SK-N-SH (cell line): Measurements from ENCODE around the gene HOXC13. TPM values are rescaled to one million over a fixed set of nuclear protein-coding genes. Genes with fewer than 3 reads are reported as not detected.

ENCODE experiments used
- CTCF ChIA-PET: fragments of 300-600, 350-600 bp; formaldehyde crosslinking; extraction: SDS; loops from one replicate; lab custom pipeline; 2021; lab: Yijun Ruan, JAX
- POLR2A ChIA-PET: fragments of 350-600 bp; sonication (Branson Sonifier 250); formaldehyde crosslinking; extraction: SDS; loops from one replicate; lab custom pipeline; 2020; ENCODE audit warnings: antibody characterized with exemption, inconsistent platforms; lab: Yijun Ruan, JAX
- DNase-seq: peaks from one replicate; pipeline ENCODE4 v3.0.0; 2012
- H2AFZ ChIP-seq: fragments of 200-600 bp; sonication (generic); 2 replicates; pipeline ENCODE4 v1.8.1; 2016; ENCODE audit warnings: antibody characterized with exemption, mild to moderate bottlenecking, low read depth
- H3F3A ChIP-seq: fragments of 200-600 bp; sonication (generic); replicated peaks from 2 replicates; pipeline ENCODE3; 2016; ENCODE audit warnings: antibody characterized with exemption, mild to moderate bottlenecking; ENCODE audit not compliant: insufficient read depth
- H3K27ac ChIP-seq, 2 experiments: fragments of 200-500 bp in 1 of 2; fragments of 200-600 bp in 1 of 2; sonication (Bioruptor generic) in 1 of 2; sonication (generic), shearing (Covaris generic) in 1 of 2; 2 replicates each; pipeline versions ENCODE4 v1.5.1 to v1.6.1; 2014 to 2016; ENCODE audit warnings: low read depth in 2 of 2, inconsistent platforms in 1 of 2, low read length in 1 of 2, mild to moderate bottlenecking in 1 of 2, mixed read lengths in 1 of 2
- H3K27me3 ChIP-seq: fragments of 200-600 bp; sonication (generic), shearing (Covaris generic); 2 replicates; pipeline ENCODE4 v1.6.1; 2016; ENCODE audit warnings: mixed run types; ENCODE audit not compliant: insufficient read depth
- H3K36me3 ChIP-seq, 2 experiments: fragments of 200-500 bp in 1 of 2; fragments of 200-600 bp in 1 of 2; sonication (Bioruptor generic) in 1 of 2; sonication (generic) in 1 of 2; replicated peaks in 1 of 2; 2 replicates each; pipeline versions ENCODE3 to v1.5.1; 2014 to 2016; ENCODE audit warnings: low read length in 1 of 2, mild to moderate bottlenecking in 1 of 2; ENCODE audit not compliant: insufficient read depth in 2 of 2, control insufficient read depth in 1 of 2
- H3K4me1 ChIP-seq, 2 experiments: fragments of 200-500 bp in 1 of 2; fragments of 200-600 bp in 1 of 2; sonication (Bioruptor generic) in 1 of 2; sonication (generic), shearing (Covaris generic) in 1 of 2; 2 replicates each; pipeline versions ENCODE4 v1.5.1 to v1.6.1; 2014 to 2016; ENCODE audit warnings: low read depth in 1 of 2, low read length in 1 of 2, mixed run types in 1 of 2; ENCODE audit not compliant: insufficient read depth in 2 of 2, control insufficient read depth in 1 of 2
- H3K4me2 ChIP-seq: fragments of 200-600 bp; sonication (generic), shearing (Covaris generic); 2 replicates; pipeline ENCODE4 v1.6.1; 2017; ENCODE audit warnings: mixed run types
- H3K4me3 ChIP-seq, 2 experiments: fragments of 200-500 bp in 1 of 2; fragments of 200-600 bp in 1 of 2; sonication (Bioruptor generic) in 1 of 2; sonication (generic), shearing (Covaris generic) in 1 of 2; 2 replicates each; pipeline versions ENCODE4 v1.5.1 to v1.8.1; 2014 to 2016; ENCODE audit warnings: low read depth in 2 of 2, inconsistent platforms in 1 of 2, low read length in 1 of 2, mild to moderate bottlenecking in 1 of 2, mixed read lengths in 1 of 2, moderate library complexity in 1 of 2
- H3K79me2 ChIP-seq: fragments of 200-600 bp; sonication (generic); 2 replicates; pipeline ENCODE4 v1.8.1; 2017; ENCODE audit warnings: mild to moderate bottlenecking; ENCODE audit not compliant: insufficient read depth
- H3K9ac ChIP-seq: fragments of 200-600 bp; sonication (generic); 2 replicates; pipeline ENCODE4 v1.6.1; 2017; ENCODE audit warnings: mixed run types
- H3K9me2 ChIP-seq: fragments of 200-600 bp; sonication (generic); 2 replicates; pipeline ENCODE4 v1.6.1; 2017; ENCODE audit warnings: mixed run types
- H3K9me3 ChIP-seq: fragments of 200-600 bp; sonication (generic); 2 replicates; pipeline ENCODE4 v1.6.1; 2017; ENCODE audit warnings: mixed run types, mild to moderate bottlenecking, moderate library complexity
- H4K20me1 ChIP-seq: fragments of 200-600 bp; sonication (generic); 2 replicates; pipeline ENCODE4 v1.6.1; 2017; ENCODE audit warnings: mild to moderate bottlenecking, mixed run types; ENCODE audit not compliant: insufficient read depth
- EZH2phosphoT487 ChIP-seq: fragments of 200-600 bp; sonication (generic); IDR thresholded peaks from 2 replicates; pipeline ENCODE4 v1.6.1; 2017; ENCODE audit warnings: low read depth, mixed run types, mild to moderate bottlenecking, antibody characterized with exemption, moderate library complexity, borderline replicate concordance
- FOXJ3 ChIP-seq: sonication (generic); formaldehyde crosslinking; IDR thresholded peaks from 2 replicates; pipeline ENCODE4 v1.5.1; 2020; ENCODE audit warnings: mild to moderate bottlenecking, missing genetic modification reagents
- JUND ChIP-seq: IDR thresholded peaks from 2 replicates; pipeline ENCODE4 v1.4.0; 2012
- MAX ChIP-seq: IDR thresholded peaks from 2 replicates; pipeline ENCODE4 v1.4.0; 2012; ENCODE audit warnings: low read depth
- NFIC ChIP-seq: IDR thresholded peaks from 2 replicates; pipeline ENCODE4 v1.4.0; 2012; ENCODE audit warnings: borderline replicate concordance
- RXRA ChIP-seq: IDR thresholded peaks from 2 replicates; pipeline ENCODE4 v1.4.0; 2012; ENCODE audit warnings: low read depth, mild to moderate bottlenecking, borderline replicate concordance
- WGBS: methylation state at CpG from one replicate; pipeline ENCODE4 v1.1.6; 2017; ENCODE audit warnings: low lambda C conversion rate; 5-methylcytosine and 5-hydroxymethylcytosine counted together
- polyA plus RNA-seq, 3 experiments: library from polyadenylated mRNA; depleted of rRNA; stranded (reverse); fragments of >200 nt; gene quantifications; 2 replicates each; pipeline ENCODE4 v1.2.3, GENCODE V29; 2012

Gene HOXC13
- polyA plus RNA-seq, 1 of the 3 experiments (the other 2 are of a cell fraction), result not detected

- H3K27ac ChIP-seq, result no peak overlapping the region
- H2AFZ ChIP-seq, result no peak overlapping the region; the same call in 1 of the 2 replicates
- WGBS, result 18% methylated on average over 41 of the region's 71 CpGs
- peaks cover 0 to 2% of the 10 kb centered on the region in 2 experiments; a peak in 1 of 4 replicates for H3K4me1 ChIP-seq
- H3K4me3 ChIP-seq, result no peak overlapping the region
- ChIA-PET CTCF (interaction anchor here (0.9 to 12.7 kb wide), 3 partner anchors 15 to 234 kb away, joined by 3 to 134 read pairs (median 5); partner anchors contain the start of gene HOXC10), POLR2A (no interaction called here)
- no peaks in the 10 kb centered on the region for H3K9me3 ChIP-seq
- H3F3A ChIP-seq, result peaks cover 3% of the 10 kb centered on the region
- DNase-seq, result no peak
- peak overlapping the region; percentile 24; the same call in 1 of the 2 replicates for H3K4me2 ChIP-seq
- H3K79me2 ChIP-seq, result no peaks in the 10 kb centered on the region
- H4K20me1 ChIP-seq, result 0 out of 2 replicates have a peak, but pooled peaks cover 2% of the 10 kb centered on the region
- no peak overlapping the region for H3K9ac ChIP-seq
- H3K36me3 ChIP-seq, result no peaks in the 10 kb centered on the region
- no peaks in the 10 kb centered on the region for H3K9me2 ChIP-seq
- TF ChIP-seq JUND, result no peak
- peak; percentile 97 for TF ChIP-seq EZH2phosphoT487
- no peak for TF ChIP-seq FOXJ3
- no peak for TF ChIP-seq NFIC
- TF ChIP-seq, all 33 proteins: peak for 1
- H3K27me3 ChIP-seq, result peaks cover 98% of the 10 kb centered on the region
Measured at GRCh38 chr12:53973236-53974042, 34.8 kb downstream of the HOXC13 start.

GRCh38 chr12:53974084-53975063, 35.7 kb downstream of the HOXC13 start, which contains the start of gene HOTAIR:
Gene HOTAIR, minus strand, starts transcription at chr12:53974954.
- Histone ChIP-seq H3F3A (peaks cover 3% of the 10 kb centered on the region), H3K4me1 (peaks cover 0 to 2% of the 10 kb centered on the region in 2 experiments; a peak in 2 of 4 replicates), H3K79me2 (no peaks in the 10 kb centered on the region), H3K9ac (no peak within 1 kb of the TSS), H3K36me3 (no peaks in the 10 kb centered on the region), H3K4me2 (peak within 1 kb of the TSS; percentile 56; the same call in 1 of the 2 replicates), H3K9me2 (no peaks in the 10 kb centered on the region), H3K27me3 (peaks cover 98% of the 10 kb centered on the region), H3K27ac (no peak within 1 kb of the TSS), H4K20me1 (0 out of 2 replicates have a peak, but pooled peaks cover 2% of the 10 kb centered on the region), H3K9me3 (no peaks in the 10 kb centered on the region), H3K4me3 (no peak within 1 kb of the TSS; a peak in 1 of 4 replicates), H2AFZ (peak within 1 kb of the TSS; percentile 41; the same call in 1 of the 2 replicates)
- DNase-seq, result peak; percentile 63
- WGBS, result 7% methylated on average over 25 of the region's 63 CpGs
- ChIA-PET POLR2A (no interaction called here), CTCF (interaction anchor here (12.7 kb wide), 1 partner anchor 14 kb away, joined by 134 read pairs; the partner anchor contains the start of gene HOXC10)
- TF ChIP-seq EZH2phosphoT487 (peak; percentile 79; the same call in 1 of the 2 replicates), RXRA (no peak)

- no peaks in the 10 kb centered on the region for H3K36me3 ChIP-seq
- no peaks in the 10 kb centered on the region for H3K9me3 ChIP-seq
- 0 out of 2 replicates have a peak, but pooled peaks have one; percentile 4 for TF ChIP-seq EZH2phosphoT487
- no peak for TF ChIP-seq MAX
- TF ChIP-seq, all 33 proteins: peak for 1
- Histone ChIP-seq H4K20me1 (0 out of 2 replicates have a peak, but pooled peaks cover 2% of the 10 kb centered on the region), H3K27me3 (peaks cover 98% of the 10 kb centered on the region), H3K4me3 (no peak overlapping the region), H2AFZ (no peak overlapping the region), H3K9ac (no peak overlapping the region), H3F3A (peaks cover 3% of the 10 kb centered on the region), H3K4me1 (peaks cover 0 to 2% of the 10 kb centered on the region in 2 experiments; a peak in 2 of 4 replicates), H3K9me2 (no peaks in the 10 kb centered on the region), H3K4me2 (peak overlapping the region; percentile 56; the same call in 1 of the 2 replicates), H3K27ac (no peak overlapping the region), H3K79me2 (no peaks in the 10 kb centered on the region)
- WGBS, result 17% methylated on average over 25 of the region's 25 CpGs
- POLR2A ChIA-PET, result no interaction called here
- CTCF ChIA-PET, result interaction anchor here (1.7 to 12.7 kb wide), 3 partner anchors 13 to 239 kb away, joined by 5 to 134 read pairs (median 15); partner anchors contain the start of gene HOXC10
- no peak for DNase-seq
Measured at GRCh38 chr12:53975064-53975471, 36.4 kb downstream of the HOXC13 start.
